EH (cell line): ENCODE results near the gene RNF114.
A peak's percentile ranks its signal among the peaks of the same experiment; 100 is the strongest.
"Not testable (repeated sequence)": the region's sequence is repeated elsewhere in the genome, so short reads cannot be mapped to it uniquely, and the experiment has no call there.

Source experiments
- DNase-seq: peaks from one replicate; pipeline ENCODE4 v3.0.0-alpha.2; 2015; ENCODE audit warnings: low read depth

The RNF114 gene

GRCh38 chr20:49928411-49929141 is 7.6 kb upstream of the RNF114 start:
- peak; percentile 84 for DNase-seq

- no peak for DNase-seq
Observed at GRCh38 chr20:49929142-49929494, 7.1 kb upstream of the RNF114 start.

GRCh38 chr20:49935746-49936152 is 448 bp upstream of the RNF114 start:
- DNase-seq = no peak

GRCh38 chr20:49937027-49937929 is 1.1 kb downstream of the RNF114 start:
- no peak for DNase-seq

GRCh38 chr20:49938173-49939163 is 2.3 kb downstream of the RNF114 start:
- DNase-seq = peak; percentile 79

- no peak for DNase-seq
Observed at GRCh38 chr20:49941456-49941855, 5.3 kb downstream of the RNF114 start.

- no peak for DNase-seq
Observed at GRCh38 chr20:49942303-49942702, 6.1 kb downstream of the RNF114 start.

- no peak for DNase-seq
Observed at GRCh38 chr20:49942942-49943341, 6.7 kb downstream of the RNF114 start.

GRCh38 chr20:49945306-49945700 is 9.1 kb downstream of the RNF114 start:
- no peak for DNase-seq

- no peak for DNase-seq
Observed at GRCh38 chr20:49945701-49946477, 9.7 kb downstream of the RNF114 start.

- peak; percentile 34 for DNase-seq
Observed at GRCh38 chr20:49948178-49948577, 12.0 kb downstream of the RNF114 start.

- DNase-seq = peak; percentile 98
Observed at GRCh38 chr20:49948809-49949507, 12.8 kb downstream of the RNF114 start.

GRCh38 chr20:49951151-49951550 is 15.0 kb downstream of the RNF114 start:
- peak; percentile 87 for DNase-seq

GRCh38 chr20:49955167-49955566 is 19.0 kb downstream of the RNF114 start:
- DNase-seq = no peak

- not testable (repeated sequence) for DNase-seq
Observed at GRCh38 chr20:49955830-49956396, 19.7 kb downstream of the RNF114 start.

GRCh38 chr20:49956689-49957088 is 20.5 kb downstream of the RNF114 start:
- DNase-seq = no peak

GRCh38 chr20:49957089-49957938 is 21.1 kb downstream of the RNF114 start:
- DNase-seq = peak; percentile 39

- peak; percentile 27 for DNase-seq
Observed at GRCh38 chr20:49961413-49961812, 25.2 kb downstream of the RNF114 start.
